Activated CD8-positive, alpha-beta T cell treated with anti-CD3 and anti-CD28 coated beads for 36 hours (primary cell): ENCODE measurements around the gene AMPH. TPM values are rescaled to one million over a fixed set of nuclear protein-coding genes. Genes with fewer than 3 reads are reported as not detected.

Experiments used
- ATAC-seq: fragments of 200-7000 bp; cut with Tn5 transposase; one replicate; pipeline ENCODE4 v1.10.0; 2021; ENCODE audit warnings: mild to moderate bottlenecking, moderate library complexity
- CTCF ChIA-PET: fragments of 350-600 bp; sonication (Branson Sonifier 250); formaldehyde crosslinking; loops from one replicate; lab custom pipeline; 2021; ENCODE audit warnings: antibody characterized with exemption; lab: Charles Lee
- POLR2A ChIA-PET: fragments of 350-600 bp; sonication (Branson Sonifier 250); formaldehyde crosslinking; loops from one replicate; lab custom pipeline; 2021; ENCODE audit warnings: antibody characterized with exemption; lab: Charles Lee
- DNase-seq: peaks from one replicate; pipeline ENCODE4 v3.0.0-alpha.2; 2020
- H3K27ac Mint-ChIP-seq: one replicate; pipeline ENCODE4 v1.8.0; 2021; ENCODE audit warnings: mild to moderate bottlenecking, mixed read lengths
- H3K27me3 Mint-ChIP-seq: one replicate; pipeline ENCODE4 v1.8.0; 2021; ENCODE audit warnings: mixed read lengths
- H3K36me3 Mint-ChIP-seq: one replicate; pipeline ENCODE4 v1.8.0; 2021; ENCODE audit warnings: low read depth, mixed read lengths
- H3K4me1 Mint-ChIP-seq: one replicate; pipeline ENCODE4 v1.8.0; 2021; ENCODE audit warnings: low read depth, mixed read lengths
- H3K4me3 Mint-ChIP-seq: one replicate; pipeline ENCODE4 v1.8.0; 2021; ENCODE audit warnings: mild to moderate bottlenecking, moderate library complexity, mixed read lengths
- H3K9me3 Mint-ChIP-seq: one replicate; pipeline ENCODE4 v1.8.0; 2021; ENCODE audit warnings: mixed read lengths
- CTCF ChIP-seq: fragments of 200-600 bp; IDR thresholded peaks from one replicate; pipeline ENCODE4 v1.8.0; 2022; ENCODE audit warnings: antibody characterized with exemption, mild to moderate bottlenecking
- intact Hi-C: fragments of 100-400 bp; cut with micrococcal nuclease; formaldehyde crosslinking; loops from one replicate; pipeline ENCODE4 v1.10.0; 2022
- total RNA-seq, 2 experiments: library from RNA; stranded (reverse); gene quantifications; one replicate each; pipeline ENCODE4 v1.2.3, GENCODE V29; 2021

Gene AMPH
- total RNA-seq, 2 experiments from 2014 or later: not detected

GRCh38 chr7:38550836-38551235, 80.3 kb downstream of the AMPH start:
- no peaks in the 10 kb centered on the region for H3K4me1 Mint-ChIP-seq
- TF ChIP-seq CTCF: no peak
- DNase-seq: no peak
- no peaks in the 10 kb centered on the region for H3K9me3 Mint-ChIP-seq
- H3K27me3 Mint-ChIP-seq: peaks cover 14% of the 10 kb centered on the region
- POLR2A ChIA-PET: no interaction called here
- CTCF ChIA-PET: no interaction called here
- H3K27ac Mint-ChIP-seq: no peak overlapping the region
- no peak for ATAC-seq
- intact Hi-C loops: no loop called here
- H3K36me3 Mint-ChIP-seq: no peaks in the 10 kb centered on the region
- no peak overlapping the region for H3K4me3 Mint-ChIP-seq

GRCh38 chr7:38548605-38549004, 82.6 kb downstream of the AMPH start:
- Mint-ChIP-seq H3K27ac (no peak overlapping the region), H3K9me3 (no peaks in the 10 kb centered on the region), H3K4me1 (peaks cover 4% of the 10 kb centered on the region), H3K36me3 (no peaks in the 10 kb centered on the region), H3K4me3 (no peak overlapping the region), H3K27me3 (peaks cover 14% of the 10 kb centered on the region)
- TF ChIP-seq CTCF: no peak
- no peak for ATAC-seq
- ChIA-PET POLR2A (no interaction called here), CTCF (no interaction called here)
- intact Hi-C loops: no loop called here
- DNase-seq: no peak

GRCh38 chr7:38546763-38547162, 84.4 kb downstream of the AMPH start:
- Mint-ChIP-seq H3K9me3 (no peaks in the 10 kb centered on the region), H3K4me1 (peaks cover 4% of the 10 kb centered on the region), H3K27ac (no peak overlapping the region), H3K36me3 (no peaks in the 10 kb centered on the region), H3K27me3 (peaks cover 11% of the 10 kb centered on the region), H3K4me3 (no peak overlapping the region)
- DNase-seq (no peak), ATAC-seq (no peak)
- TF ChIP-seq CTCF: no peak
- intact Hi-C loops: no loop called here
- ChIA-PET CTCF (interaction anchor here (1.2 kb wide), 1 partner anchor 148 kb away, joined by 3 read pairs; no protein-coding TSS in a partner anchor), POLR2A (no interaction called here)

- no peak for DNase-seq
- POLR2A ChIA-PET: no interaction called here
- TF ChIP-seq CTCF: no peak
- CTCF ChIA-PET: interaction anchor here (1.2 kb wide), 1 partner anchor 147 kb away, joined by 3 read pairs; no protein-coding TSS in a partner anchor
- Mint-ChIP-seq H3K27me3 (peaks cover 6% of the 10 kb centered on the region), H3K4me3 (no peak overlapping the region), H3K4me1 (peaks cover 4% of the 10 kb centered on the region), H3K36me3 (no peaks in the 10 kb centered on the region), H3K27ac (no peak overlapping the region), H3K9me3 (no peaks in the 10 kb centered on the region)
- intact Hi-C loops: no loop called here
- ATAC-seq: no peak
Observed at GRCh38 chr7:38545977-38546376, 85.2 kb downstream of the AMPH start.

GRCh38 chr7:38542156-38542555, 89.0 kb downstream of the AMPH start:
- DNase-seq: no peak
- ATAC-seq: no peak
- H3K4me1 Mint-ChIP-seq: peaks cover 12% of the 10 kb centered on the region
- TF ChIP-seq CTCF: no peak
- H3K4me3 Mint-ChIP-seq: no peak overlapping the region
- no peaks in the 10 kb centered on the region for H3K9me3 Mint-ChIP-seq
- intact Hi-C loops: no loop called here
- CTCF ChIA-PET: interaction anchor here (1.1 kb wide), 1 partner anchor 143 kb away, joined by 4 read pairs; no protein-coding TSS in a partner anchor
- H3K27me3 Mint-ChIP-seq: peaks cover 8% of the 10 kb centered on the region
- H3K36me3 Mint-ChIP-seq: no peaks in the 10 kb centered on the region
- POLR2A ChIA-PET: no interaction called here
- H3K27ac Mint-ChIP-seq: no peak overlapping the region
